HepG2 (cell line): ENCODE data around the gene PMS1. TPM values are rescaled to one million over a fixed set of nuclear protein-coding genes. Genes with fewer than 3 reads are reported as not detected.

Source experiments
- ATAC-seq: fragments of 200-7000 bp; cut with Tn5 transposase; 3 replicates; pipeline ENCODE4 v1.9.1; 2020; ENCODE audit warnings: mild to moderate bottlenecking, moderate library complexity
- BruUV-seq: library from RNA; stranded (reverse); fragments of 400-500 nt; replicated peaks from 2 replicates; lab custom pipeline; 2021; lab: Mats Ljungman, UMichigan
- CTCF ChIA-PET: fragments of 300-600 bp; formaldehyde crosslinking; extraction: SDS; loops from one replicate; lab custom pipeline; 2021; ENCODE audit warnings: low total read pairs, inconsistent platforms, low intra/inter-chr PET ratio; lab: Yijun Ruan, JAX
- POLR2A ChIA-PET: fragments of 350-600 bp; sonication (Branson Sonifier 250); formaldehyde crosslinking; loops from one replicate; lab custom pipeline; 2020; ENCODE audit warnings: antibody characterized with exemption, inconsistent platforms; lab: Yijun Ruan, JAX
- DNase-seq: peaks from one replicate; pipeline ENCODE4 v3.0.0-alpha.2; 2015; ENCODE audit warnings: low spot score
- FAIRE-seq: peaks from 3 replicates; lab custom pipeline; 2011; peaks lifted over from hg19 to GRCh38; lab: Jason Lieb, UNC
- H2AFZ ChIP-seq: one replicate; pipeline ENCODE4 v1.6.1; 2011; ENCODE audit warnings: low read length, inconsistent platforms
- H3K27ac ChIP-seq: fragments of 300-600 bp; 3 replicates; pipeline ENCODE4 v1.8.0; 2011; ENCODE audit warnings: mixed run types, mild to moderate bottlenecking, mixed read lengths, low read length, inconsistent platforms; ENCODE audit not compliant: insufficient read depth; ENCODE audit errors: extremely low read length
- H3K27me3 ChIP-seq, 2 experiments: fragments of 200-600 bp in 1 of 2; 2 replicates in 1 of 2; 3 replicates in 1 of 2; pipeline versions ENCODE4 v1.6.0 to v1.8.0; 2011; ENCODE audit warnings: low read length in 2 of 2, mild to moderate bottlenecking in 2 of 2, moderate library complexity in 2 of 2, inconsistent platforms in 1 of 2; ENCODE audit not compliant: insufficient read depth in 2 of 2, control insufficient read depth in 1 of 2
- H3K36me3 ChIP-seq, 2 experiments: fragments of 200-600 bp in 1 of 2; replicated peaks in 1 of 2; 2 replicates in 1 of 2; 3 replicates in 1 of 2; pipeline versions ENCODE4 v1.5.1 to v1.8.0; 2011; ENCODE audit warnings: low read length in 2 of 2, inconsistent platforms in 1 of 2; ENCODE audit not compliant: insufficient read depth in 2 of 2, control insufficient read depth in 1 of 2
- H3K4me1 ChIP-seq: 2 replicates; pipeline ENCODE4 v1.5.1; 2012; ENCODE audit warnings: low read length, inconsistent platforms; ENCODE audit not compliant: insufficient read depth
- H3K4me2 ChIP-seq: 2 replicates; pipeline ENCODE4 v1.6.0; 2011; ENCODE audit warnings: low read depth, low read length, inconsistent platforms
- H3K4me3 ChIP-seq, 3 experiments: fragments of 200-600 bp in 1 of 3; sonication (generic), shearing (Covaris generic) in 1 of 3; replicated peaks in 1 of 3; 2 replicates each; pipeline ENCODE4 v1.5.1; 2011 to 2016; ENCODE audit warnings: low read length in 3 of 3, inconsistent platforms in 2 of 3, low read depth in 2 of 3, mild to moderate bottlenecking in 2 of 3, control low read depth in 1 of 3, mixed read lengths in 1 of 3; ENCODE audit not compliant: insufficient read depth in 1 of 3
- H3K79me2 ChIP-seq: one replicate; pipeline ENCODE4 v1.6.1; 2011; ENCODE audit warnings: low read length, inconsistent platforms; ENCODE audit not compliant: insufficient read depth
- H3K9ac ChIP-seq: 2 replicates; pipeline ENCODE4 v1.6.0; 2011; ENCODE audit warnings: mild to moderate bottlenecking, low read depth, low read length, inconsistent platforms; ENCODE audit not compliant: insufficient read depth
- H3K9me3 ChIP-seq: 2 replicates; pipeline ENCODE4 v1.5.1; 2012; ENCODE audit warnings: mild to moderate bottlenecking, low read length
- H4K20me1 ChIP-seq: 2 replicates; pipeline ENCODE4 v1.6.0; 2011; ENCODE audit warnings: inconsistent platforms, mild to moderate bottlenecking, low read length, moderate library complexity; ENCODE audit not compliant: insufficient read depth
- CENPBD1 ChIP-seq: sonication (generic); formaldehyde crosslinking; IDR thresholded peaks from 2 replicates; pipeline ENCODE4 v1.8.0; 2022; ENCODE audit warnings: missing genetic modification reagents, low read depth, mild to moderate bottlenecking, borderline replicate concordance
- CERS6 ChIP-seq: sonication (generic); formaldehyde crosslinking; IDR thresholded peaks from 2 replicates; pipeline ENCODE4 v1.5.0; 2020; ENCODE audit warnings: missing genetic modification reagents
- ESRRA ChIP-seq: sonication (generic); formaldehyde crosslinking; IDR thresholded peaks from 2 replicates; pipeline ENCODE4 v1.5.1; 2020; ENCODE audit warnings: mild to moderate bottlenecking, low read depth, missing genetic modification reagents
- HMGXB4 ChIP-seq, 2 experiments: sonication (generic) in 1 of 2; formaldehyde crosslinking in 1 of 2; IDR thresholded peaks; 2 replicates each; pipeline versions ENCODE4 v1.4.0 to v1.6.1; 2018 to 2020; ENCODE audit warnings: missing genetic modification reagents in 2 of 2, borderline replicate concordance in 1 of 2, low read depth in 1 of 2, mild to moderate bottlenecking in 1 of 2, missing biosample characterization in 1 of 2
- KDM1A ChIP-seq: IDR thresholded peaks from 2 replicates; pipeline ENCODE4 v1.6.1; 2016; ENCODE audit warnings: missing compliant biosample characterization
- KDM3A ChIP-seq: IDR thresholded peaks from 2 replicates; pipeline ENCODE4 v1.6.1; 2018; ENCODE audit warnings: low read depth, missing compliant biosample characterization
- MLLT10 ChIP-seq: sonication (generic); formaldehyde crosslinking; IDR thresholded peaks from 2 replicates; pipeline ENCODE4 v1.4.0; 2020; ENCODE audit warnings: missing genetic modification reagents
- NR2F6 ChIP-seq, 2 experiments: IDR thresholded peaks; 2 replicates each; pipeline ENCODE4 v1.6.1; 2016; ENCODE audit warnings: antibody characterized with exemption in 1 of 2, mild to moderate bottlenecking in 1 of 2
- RFXANK ChIP-seq: IDR thresholded peaks from 2 replicates; pipeline ENCODE4 v1.6.1; 2016
- SIN3B ChIP-seq: fragments of 150-350 bp; IDR thresholded peaks from 2 replicates; pipeline ENCODE4 v1.6.1; 2014; ENCODE audit warnings: low read length
- SP1 ChIP-seq, 2 experiments: fragments of 450-650 bp in 1 of 2; sonication (generic) in 1 of 2; formaldehyde crosslinking in 1 of 2; IDR thresholded peaks; 2 replicates each; pipeline versions ENCODE4 v1.4.0 to v1.6.1; 2016 to 2020; ENCODE audit warnings: missing genetic modification reagents in 1 of 2
- TBL1XR1 ChIP-seq: fragments of 150-350 bp; IDR thresholded peaks from 2 replicates; pipeline ENCODE4 v1.6.1; 2014; ENCODE audit warnings: borderline replicate concordance, low read length; ENCODE audit not compliant: partially characterized antibody
- ZBTB49 ChIP-seq: sonication (generic); formaldehyde crosslinking; IDR thresholded peaks from 2 replicates; pipeline ENCODE4 v1.4.0; 2020; ENCODE audit warnings: missing genetic modification reagents, borderline replicate concordance
- ZNF235 ChIP-seq: sonication (generic); formaldehyde crosslinking; IDR thresholded peaks from 2 replicates; pipeline ENCODE4 v1.8.1; 2023; ENCODE audit warnings: mild to moderate bottlenecking, missing genetic modification reagents, borderline replicate concordance
- ZNF275 ChIP-seq: sonication (generic); formaldehyde crosslinking; IDR thresholded peaks from 2 replicates; pipeline ENCODE4 v1.8.0; 2022; ENCODE audit warnings: missing genetic modification reagents, mild to moderate bottlenecking, inconsistent platforms, borderline replicate concordance
- ZNF446 ChIP-seq: sonication (generic); formaldehyde crosslinking; IDR thresholded peaks from 2 replicates; pipeline ENCODE4 v1.5.0; 2020; ENCODE audit warnings: mild to moderate bottlenecking, missing genetic modification reagents
- ZNF724P ChIP-seq: sonication (generic); formaldehyde crosslinking; IDR thresholded peaks from 2 replicates; pipeline ENCODE4 v1.8.0; 2022; ENCODE audit warnings: missing genetic modification reagents, borderline replicate concordance
- WGBS: methylation state at CpG from one replicate; pipeline ENCODE4 v1.1.6; 2017; ENCODE audit warnings: low lambda C conversion rate; 5-methylcytosine and 5-hydroxymethylcytosine counted together
- in situ Hi-C: cut with HindIII; loops from 2 replicates; pipeline ENCODE4 v1.10.0; 2017; ENCODE audit warnings: low pct_unique_long_range_greater_than_20kb; ENCODE audit not compliant: extremely low pct_ligation_motif_present
- intact Hi-C: fragments of 100-400 bp; cut with micrococcal nuclease; formaldehyde crosslinking; loops from one replicate; pipeline ENCODE4 v1.10.0; 2022; ENCODE audit not compliant: unreplicated experiment
- polyA plus RNA-seq, 8 experiments: library from polyadenylated mRNA; depleted of rRNA in 3 of 8; stranded (reverse) in 7 of 8; unstranded in 1 of 8; fragments of >200 nt; fragmentation: Illumina TruSeq in 4 of 8; extraction: Trizol in 4 of 8; gene quantifications; 2 replicates each; pipeline versions ENCODE4 v1.2.1 to v1.2.3, GENCODE V29; 2011 to 2016; ENCODE audit warnings: low read depth in 4 of 8, missing spikeins in 1 of 8, mixed read lengths in 1 of 8; ENCODE audit not compliant: insufficient read depth in 1 of 8
- total RNA-seq, 5 experiments: library from RNA; depleted of rRNA; stranded (reverse); fragments of >200 nt; fragmentation: Illumina TruSeq; extraction: Trizol; gene quantifications; 2 replicates each; pipeline ENCODE4 v1.2.3, GENCODE V29; 2016; ENCODE audit warnings: low read depth in 1 of 5

PMS1 gene
- total and polyA plus RNA-seq, 2 of the 13 experiments (the other 11 are each of a cell fraction or from before 2014, with no cell fraction given) = 14.6 to 39.9 TPM

- DNase-seq = no peak
- Histone ChIP-seq H3K9ac (no peak overlapping the region), H3K79me2 (peaks cover 4% of the 10 kb centered on the region), H2AFZ (no peak overlapping the region), H3K4me3 (no peak overlapping the region), H3K27me3 (no peaks in the 10 kb centered on the region), H3K27ac (no peak overlapping the region), H3K36me3 (peaks cover 12 to 65% of the 10 kb centered on the region in 2 experiments), H3K4me2 (no peak overlapping the region), H3K4me1 (no peaks in the 10 kb centered on the region), H3K9me3 (no peaks in the 10 kb centered on the region), H4K20me1 (no peaks in the 10 kb centered on the region)
- CTCF ChIA-PET = no interaction called here
- BruUV-seq = no TSS peak
- FAIRE-seq = no peak
- no peak for ATAC-seq
- WGBS = 100% methylated on average over 2 of the region's 2 CpGs
- intact Hi-C loops = loop anchor here (2.0 kb wide), 1 partner anchor 271 kb away; no protein-coding TSS in a partner anchor
- in situ Hi-C loops = no loop called here
- POLR2A ChIA-PET = interaction anchor here (2.0 kb wide), 1 partner anchor 15 kb away, joined by 6 read pairs; the partner anchor contains the start of genes ORMDL1 and PMS1
- TF ChIP-seq TBL1XR1 (no peak), SIN3B (no peak), CERS6 (no peak), ZNF235 (no peak), KDM3A (CRISPR knock-in tag) (no peak), KDM1A (CRISPR knock-in tag) (no peak), CENPBD1 (CRISPR knock-in tag) (no peak), ZNF446 (CRISPR knock-in tag) (no peak), ZNF275 (CRISPR knock-in tag) (no peak), SP1 (IDR thresholded peaks at IDR 0.05) (no peak), SP1 (CRISPR knock-in tag; IDR thresholded peaks at IDR 0.05) (no peak), ZNF724P (no peak), HMGXB4 (CRISPR knock-in tag; IDR thresholded peaks at IDR 0.05; ENCODE audit: borderline replicate concordance in 1 of 2, low read depth in 1 of 2) (no peak), ESRRA (CRISPR knock-in tag) (no peak), ZBTB49 (CRISPR knock-in tag) (no peak), MLLT10 (CRISPR knock-in tag) (no peak), RFXANK (CRISPR knock-in tag) (no peak), NR2F6 (IDR thresholded peaks at IDR 0.05) (no peak), NR2F6 (CRISPR knock-in tag; IDR thresholded peaks at IDR 0.05) (no peak)
Measured at GRCh38 chr2:189799531-189799930, 15.3 kb downstream of the PMS1 start.
